CD4-positive, alpha-beta T cell treated with Interleukin-4 for 1 hour (primary cell): ENCODE results near the gene LRRC3.

Experiments used
- DNase-seq, 2 donors: peaks; one replicate each; pipeline ENCODE4 v3.0.0-alpha.2; 2020 to 2022

LRRC3 gene

DNA sequence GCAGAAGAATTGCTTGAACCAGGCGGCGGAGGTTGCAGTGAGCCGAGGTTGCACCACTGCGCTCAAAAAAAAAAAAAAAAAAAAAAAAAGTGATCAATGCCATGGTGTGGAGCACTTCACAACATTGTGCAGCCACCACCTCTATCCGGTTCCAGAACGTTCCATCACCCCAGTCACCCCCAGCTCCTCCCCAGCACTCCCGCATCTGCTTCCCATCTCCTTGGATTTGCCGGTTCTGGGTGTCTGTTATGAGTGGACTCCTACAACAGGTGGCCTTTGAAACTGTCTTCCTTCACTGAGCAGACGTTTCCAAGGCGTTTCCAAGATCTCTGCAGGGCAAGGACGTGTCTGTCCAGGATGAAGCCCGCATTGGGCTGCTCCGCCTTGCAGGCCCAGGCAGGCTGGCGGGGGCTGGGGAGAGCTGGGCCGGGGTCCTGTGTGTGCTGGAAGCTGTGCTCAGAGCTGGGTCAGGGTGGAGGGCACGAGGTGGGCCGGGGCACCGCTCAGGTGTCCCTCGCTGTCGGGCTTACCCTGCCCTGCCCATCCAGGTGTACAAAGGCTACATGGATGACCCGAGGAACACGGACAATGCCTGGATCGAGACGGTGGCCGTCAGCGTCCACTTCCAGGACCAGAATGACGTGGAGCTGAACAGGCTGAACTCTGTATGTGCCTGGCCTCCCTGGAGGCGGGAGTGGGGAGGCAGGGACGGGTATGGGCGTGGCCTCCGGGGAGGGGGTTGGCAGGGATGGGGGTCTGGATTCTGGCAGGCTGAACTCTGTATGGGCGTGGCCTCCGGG lies 14.9 kb upstream of the LRRC3 start:
- no peak for DNase-seq

DNA sequence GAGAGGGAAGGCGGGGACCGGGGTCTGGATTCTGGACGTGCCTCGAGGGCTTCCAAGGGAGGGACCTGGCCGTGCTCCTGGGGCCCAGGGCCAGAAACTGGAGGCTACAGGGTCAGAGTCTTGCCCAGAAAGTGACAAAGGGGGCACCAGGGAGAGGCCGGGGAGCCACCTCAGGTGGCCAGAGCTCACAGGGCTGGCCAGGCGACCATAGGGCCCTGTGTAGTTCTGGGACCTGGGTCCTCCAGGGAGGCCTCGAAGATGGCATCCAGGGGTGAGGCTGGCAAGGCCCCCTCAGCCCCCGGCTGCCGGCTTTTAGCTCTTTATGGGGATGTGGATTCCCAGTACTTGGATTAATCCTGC lies 14.3 kb upstream of the LRRC3 start:
- DNase-seq = no peak

DNA sequence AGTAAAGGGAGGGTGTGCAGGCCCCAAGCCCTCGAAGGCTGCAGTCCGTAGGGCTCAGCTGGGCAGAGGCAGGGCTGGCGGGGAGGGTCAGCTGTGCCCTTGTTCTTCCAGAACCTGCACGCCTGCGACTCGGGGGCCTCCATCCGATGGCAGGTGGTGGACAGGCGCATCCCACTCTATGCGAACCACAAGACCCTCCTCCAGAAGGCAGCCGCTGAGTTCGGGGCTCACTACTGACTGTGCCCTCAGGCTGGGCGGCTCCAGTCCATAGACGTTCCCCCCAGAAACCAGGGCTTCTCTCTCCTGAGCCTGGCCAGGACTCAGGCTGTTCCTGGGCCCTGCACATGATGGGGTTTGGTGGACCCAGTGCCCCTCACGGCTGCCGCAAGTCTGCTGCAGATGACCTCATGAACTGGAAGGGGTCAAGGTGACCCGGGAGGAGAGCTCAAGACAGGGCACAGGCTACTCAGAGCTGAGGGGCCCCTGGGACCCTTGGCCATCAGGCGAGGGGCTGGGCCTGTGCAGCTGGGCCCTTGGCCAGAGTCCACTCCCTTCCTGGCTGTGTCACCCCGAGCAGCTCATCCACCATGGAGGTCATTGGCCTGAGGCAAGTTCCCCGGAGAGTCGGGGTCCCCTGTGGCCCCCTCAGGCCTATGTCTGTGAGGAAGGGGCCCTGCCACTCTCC lies 13.6 kb upstream of the LRRC3 start:
- DNase-seq = no peak

DNA sequence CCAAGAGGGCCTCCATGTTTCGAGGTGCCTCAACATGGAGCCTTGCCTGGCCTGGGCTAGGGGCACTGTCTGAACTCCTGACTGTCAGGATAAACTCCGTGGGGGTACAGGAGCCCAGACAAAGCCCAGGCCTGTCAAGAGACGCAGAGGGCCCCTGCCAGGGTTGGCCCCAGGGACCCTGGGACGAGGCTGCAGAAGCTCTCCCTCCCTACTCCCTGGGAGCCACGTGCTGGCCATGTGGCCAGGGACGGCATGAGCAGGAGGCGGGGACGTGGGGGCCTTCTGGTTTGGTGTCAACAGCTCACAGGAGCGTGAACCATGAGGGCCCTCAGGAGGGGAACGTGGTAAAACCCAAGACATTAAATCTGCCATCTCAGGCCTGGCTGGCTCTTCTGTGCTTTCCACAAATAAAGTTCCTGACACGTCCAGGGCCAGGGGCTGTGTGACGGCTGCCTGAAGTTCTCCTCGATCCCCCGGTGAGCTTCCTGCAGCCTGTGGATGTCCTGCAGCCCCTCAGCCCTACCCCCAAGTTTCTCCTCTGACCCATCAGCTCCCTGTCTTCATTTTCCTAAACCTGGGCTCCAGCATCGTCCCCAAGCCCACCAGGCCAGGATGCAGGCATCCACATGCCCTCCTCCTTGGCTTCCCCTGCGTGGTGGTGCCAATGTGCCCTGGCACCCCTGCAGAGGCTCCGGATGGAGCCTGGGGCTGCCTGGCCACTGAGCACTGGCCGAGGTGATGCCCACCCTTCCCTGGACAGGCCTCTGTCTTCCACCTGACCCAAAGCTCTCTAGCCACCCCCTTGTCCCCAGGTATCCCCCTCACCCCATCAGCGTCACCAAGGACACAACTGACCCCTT lies 12.8 kb upstream of the LRRC3 start:
- DNase-seq = no peak

DNA sequence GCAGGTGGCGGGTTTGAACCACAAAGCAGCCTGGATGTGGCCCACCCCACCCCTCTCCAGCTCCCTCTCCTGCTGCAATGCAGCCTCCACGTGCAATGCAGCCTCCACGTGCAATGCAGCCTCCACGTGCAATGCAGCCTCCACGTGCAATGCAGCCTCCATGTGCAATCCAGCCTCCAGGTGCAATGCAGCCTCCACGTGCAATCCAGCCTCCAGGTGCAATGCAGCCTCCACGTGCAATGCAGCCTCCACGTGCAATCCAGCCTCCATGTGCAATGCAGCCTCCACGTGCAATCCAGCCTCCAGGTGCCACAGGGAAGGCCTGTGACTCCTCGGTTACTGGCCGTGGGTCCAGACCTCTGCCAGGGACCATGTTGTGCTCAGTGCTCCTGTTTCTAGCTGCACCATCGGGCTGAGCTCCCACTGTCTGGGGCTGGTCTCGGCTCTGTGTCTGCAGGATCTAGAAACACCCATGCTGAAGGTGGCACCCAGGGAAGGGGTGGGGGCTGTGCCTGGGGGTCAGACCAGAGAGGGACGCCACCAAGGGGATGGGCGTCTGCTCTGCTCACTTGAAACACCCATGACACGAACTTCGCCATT lies 11.9 kb upstream of the LRRC3 start:
- no peak for DNase-seq

DNA sequence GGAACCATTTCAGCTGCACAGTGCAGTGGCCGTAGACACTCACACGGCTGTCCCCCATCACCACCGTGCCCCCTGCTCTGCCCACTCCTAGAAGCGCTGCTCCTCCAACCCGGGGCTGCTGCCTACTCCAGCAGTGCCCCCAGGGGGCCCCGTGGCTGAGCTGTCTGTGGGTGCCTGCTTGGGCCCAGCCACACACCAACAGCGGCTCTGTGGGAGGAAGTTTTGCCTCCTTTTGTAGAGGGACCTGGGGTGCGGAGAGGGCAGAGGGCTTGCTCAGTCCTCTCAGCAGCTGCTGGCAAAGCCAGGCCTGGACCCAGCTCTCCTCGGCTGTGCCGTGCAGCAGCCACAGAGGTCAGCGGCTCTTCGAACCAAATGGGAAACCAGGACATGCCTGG lies 11.4 kb upstream of the LRRC3 start:
- peak in 1 of 2 donors; percentile 10 for DNase-seq

DNA sequence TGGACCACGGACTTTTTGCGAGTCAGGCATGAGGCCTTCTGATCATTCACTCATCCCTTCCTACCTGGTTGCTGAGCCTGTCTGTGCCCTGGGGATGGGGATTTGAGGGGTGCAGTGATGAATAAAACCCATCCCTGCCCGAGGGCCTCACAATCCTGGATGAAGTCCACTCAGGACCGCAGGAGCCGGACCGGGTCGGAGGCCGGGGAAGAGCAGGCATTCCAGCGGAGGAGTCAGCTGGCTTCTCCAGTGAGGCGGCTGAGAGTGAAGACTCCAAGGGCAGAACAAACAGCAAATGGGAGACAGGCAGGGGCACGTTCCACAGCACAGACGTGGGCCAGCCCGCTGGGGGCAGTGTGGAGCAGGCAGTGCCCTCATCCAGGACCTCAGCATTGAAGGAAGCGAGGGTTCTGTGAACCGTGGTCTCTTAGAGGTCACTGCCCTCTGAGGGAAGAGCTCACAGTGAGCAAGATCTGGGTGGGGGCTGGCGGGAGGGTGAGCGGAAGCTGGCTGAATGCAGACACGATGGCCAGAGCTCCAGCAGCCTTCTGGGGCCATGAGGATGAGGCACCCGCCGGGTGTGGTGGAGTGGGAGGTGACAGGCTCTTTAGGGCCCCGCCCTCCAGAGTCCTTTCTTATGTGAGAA lies 10.9 kb upstream of the LRRC3 start:
- peak in 1 of 2 donors; percentile 9 for DNase-seq

DNA sequence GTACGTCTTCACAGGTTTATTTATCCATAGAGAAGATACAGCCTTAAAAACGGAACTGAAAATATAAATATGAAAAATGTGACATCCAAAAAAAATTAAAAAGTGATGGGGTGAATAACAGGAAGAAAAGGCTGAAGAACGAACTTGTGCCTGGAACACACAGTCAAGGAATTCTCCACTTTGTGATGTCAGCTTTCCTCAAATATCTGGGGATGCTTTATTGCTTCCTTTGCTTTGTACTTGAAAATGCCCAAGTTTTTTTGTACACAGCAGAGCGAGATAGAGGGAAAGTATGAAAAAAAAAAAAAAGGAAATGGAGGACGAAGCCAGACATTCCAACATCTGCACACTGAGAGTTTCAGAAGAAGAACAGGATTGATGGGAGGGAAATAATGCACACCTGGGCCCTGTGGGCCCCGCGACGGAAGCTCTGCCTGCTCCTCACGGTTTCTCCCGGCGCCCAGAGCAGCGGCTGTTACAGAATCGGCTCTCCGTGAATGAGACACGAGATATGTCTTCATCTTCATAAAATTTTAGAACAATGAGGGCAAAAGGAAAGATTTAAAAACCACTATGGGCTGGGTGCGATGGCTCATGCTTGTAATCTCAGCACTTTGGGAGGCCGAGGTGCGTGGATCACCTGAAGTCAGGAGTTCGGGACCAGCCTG lies 10.0 kb upstream of the LRRC3 start:
- DNase-seq = no peak

DNA sequence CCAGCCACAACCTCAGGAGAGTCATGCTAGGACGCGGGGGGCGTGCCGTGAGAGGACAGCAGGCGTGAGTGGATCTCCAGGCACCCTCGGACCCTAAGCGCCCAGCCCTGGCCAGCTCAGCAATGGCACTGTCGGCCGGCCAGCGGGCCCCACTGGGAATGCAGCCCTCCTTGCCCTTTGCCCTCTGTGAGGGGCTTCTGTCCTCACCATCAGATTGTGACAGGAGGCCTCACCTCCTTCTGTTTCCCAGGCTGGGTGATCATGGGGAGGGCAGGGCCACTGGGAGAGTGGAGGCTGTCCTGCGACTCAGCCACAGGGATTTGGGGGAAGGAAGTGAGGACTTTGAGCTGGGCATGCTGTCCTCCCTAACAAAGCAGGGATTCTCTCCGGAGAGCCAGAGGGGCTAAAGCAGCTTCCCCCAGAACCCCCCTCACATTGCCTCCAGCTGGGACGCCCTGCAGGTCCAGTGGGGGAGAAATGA lies 6.6 kb upstream of the LRRC3 start:
- no peak for DNase-seq

DNA sequence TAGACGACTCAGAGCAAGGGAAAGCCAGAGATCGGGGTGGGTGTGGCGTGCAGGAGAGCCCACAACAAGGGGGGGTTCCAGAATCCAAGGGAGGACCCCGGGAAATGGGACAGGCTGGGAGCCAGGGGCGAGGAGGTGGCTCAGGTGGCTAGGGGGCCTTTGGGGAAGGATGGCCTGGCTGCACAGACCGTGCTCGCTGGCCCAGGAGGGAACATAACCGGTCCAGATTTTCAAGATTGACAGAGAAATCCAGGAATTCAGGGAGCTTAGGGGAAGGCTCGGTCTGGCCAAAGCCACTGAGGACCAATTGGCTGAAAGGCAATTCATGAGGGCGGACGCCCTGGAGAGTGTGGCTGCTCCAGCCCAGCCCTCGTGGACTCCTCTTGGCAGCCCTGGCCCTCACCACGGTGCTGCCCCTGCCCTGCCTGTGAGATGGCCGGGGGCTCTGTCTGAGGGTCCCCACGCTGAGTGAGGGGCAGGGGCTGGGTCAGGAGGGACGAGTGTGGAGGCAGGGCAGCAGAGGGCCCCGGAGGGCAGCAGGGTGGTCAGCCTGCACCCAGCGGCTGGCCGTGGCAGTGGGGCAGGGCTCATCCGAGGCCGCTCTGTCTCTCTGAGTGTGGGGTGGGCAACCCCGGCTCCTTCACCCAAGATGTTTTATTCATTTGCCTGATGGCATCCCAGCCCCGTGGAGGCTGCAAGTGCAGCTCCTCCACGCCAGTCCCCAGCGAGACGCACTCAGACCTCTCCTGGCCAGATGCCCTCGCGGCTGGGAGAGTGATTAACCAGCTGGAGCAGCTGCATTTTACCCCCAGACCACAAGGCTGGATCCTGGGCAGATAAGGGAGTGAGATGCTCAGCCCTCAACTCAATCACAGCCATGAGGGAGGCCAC lies 5.6 kb upstream of the LRRC3 start:
- DNase-seq = no peak

DNA sequence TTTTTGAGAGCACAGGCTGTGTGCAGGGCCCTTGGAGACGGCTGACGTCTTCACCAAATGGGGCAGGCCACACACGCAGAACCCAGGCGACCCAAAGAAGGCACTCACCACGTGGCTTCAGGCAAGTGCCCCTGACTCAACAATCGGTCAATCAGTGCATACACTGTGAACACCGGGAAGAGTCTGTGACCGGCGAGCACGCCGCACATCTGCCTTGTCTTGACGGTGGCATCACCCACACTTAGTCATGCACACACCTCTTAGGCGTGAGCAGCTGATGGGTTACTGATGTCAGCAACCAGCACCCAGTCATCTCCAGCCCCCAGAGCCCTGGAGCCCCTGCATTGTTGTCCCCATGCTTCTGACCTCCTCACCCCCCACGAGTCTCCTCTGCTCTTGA lies 4.9 kb upstream of the LRRC3 start:
- no peak for DNase-seq

DNA sequence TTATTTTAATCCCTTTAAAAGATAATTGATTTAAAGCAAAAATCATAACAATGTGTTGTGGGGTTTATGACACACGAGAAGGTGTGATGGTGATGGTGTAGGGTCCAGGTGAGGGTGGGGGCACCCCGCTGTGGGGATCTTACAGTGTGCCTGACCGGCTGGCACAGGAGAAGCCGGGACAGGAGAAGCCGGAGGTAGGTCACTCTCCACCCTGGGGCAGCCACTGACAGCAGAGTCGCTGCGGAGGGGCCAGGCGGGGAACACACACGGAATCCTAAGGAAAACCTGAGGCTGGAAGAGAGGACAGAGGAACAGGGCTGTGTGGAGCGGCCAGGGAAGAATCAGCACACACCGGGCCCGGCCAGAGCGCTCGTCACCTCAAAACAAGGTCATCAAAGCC lies 4.3 kb upstream of the LRRC3 start:
- DNase-seq = no peak

DNA sequence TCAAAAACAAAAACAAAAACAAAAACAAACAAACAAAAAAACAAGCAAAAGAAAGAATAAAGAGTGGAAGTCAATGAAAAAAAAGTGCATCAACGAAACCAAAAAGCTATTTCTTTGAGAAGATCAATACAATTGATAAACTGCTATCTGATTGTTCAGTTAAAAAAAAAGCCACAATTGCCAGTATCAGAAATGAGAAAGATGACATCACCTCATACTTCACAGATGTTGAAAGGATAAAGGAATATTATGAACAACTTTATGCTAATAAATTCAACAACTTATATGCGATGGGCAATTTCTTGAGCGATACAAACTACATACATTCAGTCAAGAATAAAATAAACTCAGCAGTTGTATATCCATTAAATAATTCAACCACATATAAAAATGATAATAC lies 2.2 kb upstream of the LRRC3 start:
- no peak for DNase-seq

DNA sequence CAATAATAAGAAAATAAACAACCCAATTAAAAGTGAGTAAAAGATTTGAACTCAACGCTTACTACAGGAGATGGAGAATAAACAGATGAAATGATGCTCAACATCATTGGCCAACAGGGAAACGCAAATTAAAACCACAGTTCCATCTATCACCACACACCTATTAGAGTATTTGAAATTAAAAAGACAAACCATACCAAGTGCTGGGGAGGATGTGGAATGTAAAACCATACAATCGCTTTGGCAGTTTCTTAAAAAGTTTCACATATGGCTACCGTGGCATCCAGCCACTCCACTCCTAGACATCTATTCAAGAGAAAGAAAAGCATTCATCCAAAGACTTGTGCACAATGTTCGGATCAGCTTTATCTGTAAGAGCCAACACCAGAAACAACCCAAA lies 1.3 kb upstream of the LRRC3 start:
- no peak for DNase-seq

DNA sequence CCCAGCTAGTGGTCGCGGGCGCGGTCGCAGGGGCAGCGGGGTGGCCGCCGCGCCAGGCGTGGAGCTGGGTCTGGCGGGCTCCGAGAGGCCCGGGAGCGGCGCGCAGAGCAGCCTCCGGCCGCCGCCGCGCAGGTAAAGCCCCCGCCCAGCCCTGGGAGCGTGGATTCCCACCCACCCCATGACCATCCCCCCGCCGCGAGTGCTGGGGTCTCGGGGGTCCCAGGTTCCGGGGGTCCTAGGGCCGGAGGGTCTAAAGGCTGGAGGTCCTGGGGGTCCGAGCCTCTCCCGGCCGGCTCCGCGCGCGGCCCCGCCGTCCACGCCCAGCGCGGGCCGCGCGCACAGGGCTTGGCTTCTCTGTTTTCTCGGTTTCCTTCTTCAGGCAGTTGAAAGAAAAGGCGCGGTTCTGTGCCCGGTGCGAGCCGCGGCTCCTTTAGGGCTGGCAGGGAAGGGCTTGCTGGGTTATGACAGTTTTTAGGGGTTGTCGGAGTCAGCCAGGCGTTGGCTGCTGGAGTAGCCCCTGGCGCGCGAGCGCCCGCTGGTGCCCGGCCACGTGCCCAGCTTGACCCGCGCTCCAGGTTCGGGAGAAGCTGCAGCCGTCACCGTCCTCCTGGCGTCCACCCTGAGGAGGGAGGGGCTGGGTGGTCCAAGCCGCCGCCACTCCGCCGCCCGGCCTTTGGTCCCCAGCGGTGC lies 359 bp downstream of the LRRC3 start:
- DNase-seq = peak; percentile 26 to 29

DNA sequence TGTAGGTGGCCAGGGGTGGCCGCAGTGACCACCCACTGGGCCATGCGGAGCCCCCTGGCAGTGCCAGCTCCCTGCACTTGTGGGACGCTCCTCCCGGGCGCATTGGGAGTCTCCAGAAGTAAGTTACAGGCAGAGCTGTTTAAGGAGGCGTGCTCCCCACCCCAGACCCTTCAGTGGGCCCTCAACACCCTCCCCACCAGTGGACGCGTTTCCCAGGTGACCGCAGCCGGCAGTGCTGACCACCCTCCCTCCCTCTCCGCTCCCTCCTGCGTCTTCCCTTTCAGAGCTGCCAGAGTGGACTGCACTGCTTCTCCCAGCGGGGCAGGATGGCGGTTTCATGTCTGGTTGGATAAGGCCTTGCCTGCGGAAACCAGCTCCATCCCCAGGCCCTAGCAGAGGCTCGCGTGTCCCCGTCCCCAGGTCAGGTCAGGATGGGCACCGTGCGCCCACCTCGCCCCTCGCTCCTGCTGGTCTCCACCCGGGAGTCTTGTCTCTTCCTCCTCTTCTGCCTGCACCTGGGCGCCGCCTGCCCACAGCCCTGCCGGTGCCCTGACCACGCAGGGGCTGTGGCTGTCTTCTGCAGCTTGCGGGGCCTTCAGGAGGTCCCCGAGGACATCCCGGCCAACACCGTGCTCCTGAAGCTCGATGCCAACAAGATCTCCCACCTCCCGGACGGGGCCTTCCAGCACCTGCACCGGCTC lies 1.1 kb downstream of the LRRC3 start:
- DNase-seq = no peak

DNA sequence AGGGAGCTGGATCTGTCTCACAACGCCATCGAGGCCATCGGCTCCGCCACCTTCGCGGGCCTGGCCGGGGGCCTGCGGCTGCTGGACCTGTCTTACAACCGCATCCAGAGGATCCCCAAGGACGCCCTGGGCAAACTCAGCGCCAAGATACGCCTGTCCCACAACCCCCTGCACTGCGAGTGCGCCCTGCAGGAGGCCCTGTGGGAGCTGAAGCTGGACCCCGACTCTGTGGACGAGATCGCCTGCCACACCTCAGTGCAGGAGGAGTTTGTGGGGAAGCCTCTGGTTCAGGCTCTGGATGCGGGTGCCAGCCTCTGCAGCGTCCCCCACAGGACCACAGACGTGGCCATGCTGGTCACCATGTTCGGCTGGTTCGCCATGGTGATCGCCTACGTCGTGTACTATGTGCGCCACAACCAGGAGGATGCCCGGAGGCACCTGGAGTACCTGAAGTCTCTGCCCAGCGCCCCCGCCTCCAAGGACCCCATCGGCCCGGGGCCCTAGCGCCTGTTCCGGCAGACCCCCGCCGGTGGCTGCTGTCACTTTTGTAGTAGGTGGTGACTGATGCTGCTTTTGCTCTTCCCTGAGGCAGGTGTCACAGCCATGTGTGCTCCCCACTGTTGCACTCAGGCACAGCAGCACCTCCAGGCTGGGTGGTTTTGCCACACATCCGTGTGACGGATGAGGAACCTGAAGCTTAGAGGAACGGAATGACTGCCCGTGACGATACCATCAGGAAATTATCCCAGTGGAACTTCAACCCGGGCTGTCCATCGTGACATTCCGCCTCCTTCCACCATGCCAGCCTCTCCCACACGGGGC lies 1.8 kb downstream of the LRRC3 start:
- no peak for DNase-seq

DNA sequence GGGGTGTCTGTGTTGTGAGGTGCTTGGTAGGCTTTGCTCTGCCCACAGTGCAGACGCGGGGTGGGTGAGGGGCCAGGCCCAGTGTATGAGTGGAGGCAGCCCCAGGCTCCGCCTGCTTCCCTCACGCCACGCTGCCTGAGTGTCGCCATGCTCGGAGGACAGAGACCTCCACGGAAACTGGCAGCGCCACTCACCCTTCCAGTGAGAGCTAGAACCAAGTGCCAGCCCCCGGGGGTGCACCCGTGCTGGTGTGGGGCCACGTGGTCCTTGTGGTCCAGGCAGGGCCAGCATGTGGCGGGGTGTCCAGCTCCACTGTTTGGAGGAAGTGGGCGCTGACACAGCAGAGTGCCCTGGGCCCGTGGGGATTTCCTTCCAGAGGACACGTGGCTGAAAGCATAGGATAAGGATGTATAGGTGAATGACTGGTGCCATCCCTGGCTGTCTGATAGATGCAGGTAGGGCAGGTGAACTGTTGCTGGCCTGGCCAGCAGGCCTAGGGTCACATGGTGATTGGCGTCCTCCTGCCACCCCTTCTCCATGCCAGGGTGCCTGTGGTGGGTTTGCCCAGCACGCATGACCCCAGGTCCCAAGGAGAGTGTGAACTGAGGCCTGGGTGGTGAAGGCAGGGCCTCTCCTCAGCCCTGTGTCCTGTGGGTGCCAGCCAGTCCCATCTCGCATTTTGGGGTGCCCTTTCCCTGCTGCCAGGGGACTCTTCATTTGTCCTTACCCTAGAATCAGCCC lies 3.8 kb downstream of the LRRC3 start:
- DNase-seq = no peak
